Loucy (cell line): ENCODE results near the gene KRT3.

Experiments
- CTCF ChIP-seq: fragments of 200-600 bp; sonication (generic); conservative IDR thresholded peaks from 2 replicates; pipeline ENCODE4 v1.5.1; 2014; ENCODE audit warnings: mild to moderate bottlenecking, antibody characterized with exemption, low read length
- EZH2phosphoT487 ChIP-seq: fragments of 200-600 bp; IDR thresholded peaks from 2 replicates; pipeline ENCODE4 v1.6.1; 2018; ENCODE audit warnings: antibody characterized with exemption, mild to moderate bottlenecking, moderate library complexity, borderline replicate concordance

GRCh38 chr12:52783563-52784316 lies 12.2 kb downstream of the KRT3 start:
- TF ChIP-seq CTCF = no peak
- TF ChIP-seq EZH2phosphoT487 = no peak
